HG02571 (cell line): ENCODE data around the gene AP1G1.
"Not testable (repeated sequence)": the region's sequence is repeated elsewhere in the genome, so short reads cannot be mapped to it uniquely, and the experiment has no call there.

Experiments
- ATAC-seq: cut with Tn5 transposase; IDR thresholded peaks from one replicate; pipeline ENCODE4 v1.9.1; 2021; ENCODE audit warnings: mild to moderate bottlenecking, moderate library complexity; ENCODE audit not compliant: unreplicated experiment

Gene AP1G1

GRCh38 chr16:71707199-71707598, 101.4 kb downstream of the AP1G1 start:
- no peak for ATAC-seq

DNA sequence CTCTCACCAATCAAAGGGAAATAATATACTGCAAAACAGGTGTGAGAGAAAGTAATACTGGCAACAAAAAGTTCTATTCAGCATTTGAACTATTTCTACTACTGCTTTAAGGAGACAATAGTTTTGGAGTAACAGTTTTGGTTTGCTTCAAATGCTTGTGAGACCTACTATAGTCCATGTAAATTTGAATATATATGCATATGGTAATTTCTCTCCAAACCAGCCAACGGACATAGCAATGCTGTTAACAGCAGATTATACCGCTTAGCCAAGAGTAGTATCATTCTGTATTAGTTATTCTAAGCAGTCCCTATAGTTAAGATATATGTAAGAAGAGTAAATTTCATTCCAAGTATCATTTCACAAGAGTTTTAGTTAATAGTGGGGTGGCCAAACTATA, 102.6 kb downstream of the AP1G1 start:
- ATAC-seq, result no peak

- ATAC-seq, result no peak
These were observed 105.3 kb downstream of the AP1G1 start for GRCh38 chr16:71703333-71703732.

DNA sequence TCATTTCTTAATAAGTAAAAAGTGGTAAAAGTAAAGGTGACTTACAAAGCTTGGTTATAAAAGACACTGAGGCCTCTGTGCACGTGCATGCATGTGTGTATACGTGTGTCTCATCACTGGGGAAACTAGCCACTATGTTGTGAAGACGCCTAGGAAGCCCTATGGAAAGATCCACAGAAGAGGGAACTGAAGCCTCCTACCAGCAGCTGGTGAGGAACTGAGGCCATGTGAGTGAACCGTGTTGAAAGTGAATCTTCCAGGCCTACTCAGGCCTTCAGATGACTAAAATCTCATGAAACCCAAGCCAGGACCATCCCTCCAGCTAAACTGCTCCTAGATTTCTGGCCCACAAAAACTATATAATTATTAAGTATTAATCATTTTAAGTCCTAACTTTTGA, 107.8 kb downstream of the AP1G1 start:
- no peak for ATAC-seq

GRCh38 chr16:71698491-71698890, 110.1 kb downstream of the AP1G1 start:
- no peak for ATAC-seq

GRCh38 chr16:71693164-71693563, 115.5 kb downstream of the AP1G1 start:
- ATAC-seq, result no peak

- no peak for ATAC-seq
These were observed 118.7 kb downstream of the AP1G1 start for GRCh38 chr16:71689901-71690300.

GRCh38 chr16:71687861-71688260, 120.8 kb downstream of the AP1G1 start:
- ATAC-seq, result no peak

- not testable (repeated sequence) for ATAC-seq
These were observed 124.4 kb downstream of the AP1G1 start for GRCh38 chr16:71684280-71684679.

DNA sequence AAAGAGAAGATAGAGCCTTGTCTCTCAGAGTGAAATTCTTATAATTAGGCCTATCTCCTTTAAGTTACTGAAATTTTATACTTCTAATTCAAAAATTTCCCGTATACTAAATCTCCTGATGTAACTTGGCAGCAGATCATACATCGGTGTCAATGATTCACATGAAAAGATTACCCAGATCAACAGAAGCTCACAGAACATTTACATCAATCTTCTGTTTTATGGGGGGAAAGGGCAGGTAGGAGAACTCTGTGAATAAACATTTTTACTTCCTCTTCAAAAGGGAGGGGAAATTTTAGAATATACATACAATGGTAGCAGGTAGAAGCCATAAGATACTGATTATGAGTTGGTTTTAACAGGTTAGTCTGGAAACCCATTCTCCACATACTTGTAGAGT, 127.3 kb downstream of the AP1G1 start:
- ATAC-seq, result no peak
